GM19240 (cell line): ENCODE results near the gene PCP4L1.
"Not testable (repeated sequence)": the region's sequence is repeated elsewhere in the genome, so short reads cannot be mapped to it uniquely, and the experiment has no call there.

ENCODE experiments used
- DNase-seq: peaks from one replicate; pipeline ENCODE4 v3.0.0; 2011; ENCODE audit warnings: low spot score; ENCODE audit not compliant: insufficient read length

PCP4L1 gene

GRCh38 chr1:161258439-161259344, at the start of gene PCP4L1:
PCP4L1 (plus strand) TSS chr1:161258745; CDS start chr1:161258975, 230 bp downstream.
- peak; percentile 27 for DNase-seq

DNA sequence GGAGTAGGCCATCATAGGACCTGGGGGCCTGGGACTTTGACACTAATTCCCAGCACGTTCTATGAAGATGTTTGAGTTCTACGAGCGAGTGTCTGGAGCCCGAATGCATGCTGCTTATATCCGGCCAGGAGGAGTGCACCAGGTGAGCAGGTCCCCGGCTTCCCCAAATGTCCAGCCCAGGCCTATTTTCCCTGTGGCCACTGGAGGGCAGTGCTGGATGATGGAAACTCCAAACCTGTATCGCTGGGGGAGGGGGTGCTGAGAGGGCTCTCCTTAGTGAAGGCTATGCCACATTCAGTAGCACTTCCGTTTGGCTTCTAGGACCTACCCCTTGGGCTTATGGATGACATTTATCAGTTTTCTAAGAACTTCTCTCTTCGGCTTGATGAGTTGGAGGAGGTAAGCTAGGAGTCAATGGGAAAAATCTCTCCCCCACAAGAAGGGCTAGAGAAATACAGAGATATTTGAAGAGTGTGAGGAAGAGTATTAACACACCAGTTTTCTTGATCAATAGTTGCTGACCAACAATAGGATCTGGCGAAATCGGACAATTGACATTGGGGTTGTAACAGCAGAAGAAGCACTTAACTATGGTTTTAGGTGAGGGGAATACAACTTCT, 48.6 kb upstream of the PCP4L1 start:
- DNase-seq: peak; percentile 64

DNA sequence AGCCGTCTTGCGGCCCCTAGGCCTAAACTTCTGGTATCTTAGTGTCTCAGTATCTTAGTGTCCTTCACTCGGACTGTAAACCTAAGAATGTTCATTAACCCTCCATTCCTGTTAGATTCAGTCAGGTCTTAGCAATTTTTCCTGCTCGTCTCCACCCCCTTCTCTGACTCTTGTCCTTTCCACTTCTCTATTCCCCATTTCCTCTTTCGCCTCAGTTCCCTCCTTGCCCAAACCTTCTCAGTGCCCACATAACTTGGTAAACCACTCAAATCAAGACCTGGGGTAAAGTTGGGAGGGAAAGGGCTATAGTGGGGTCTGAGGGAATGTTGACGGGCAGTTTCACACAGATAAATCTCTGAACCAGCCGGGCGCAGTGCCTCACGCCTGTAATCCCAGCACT, 44.2 kb upstream of the PCP4L1 start:
- no peak for DNase-seq

DNA sequence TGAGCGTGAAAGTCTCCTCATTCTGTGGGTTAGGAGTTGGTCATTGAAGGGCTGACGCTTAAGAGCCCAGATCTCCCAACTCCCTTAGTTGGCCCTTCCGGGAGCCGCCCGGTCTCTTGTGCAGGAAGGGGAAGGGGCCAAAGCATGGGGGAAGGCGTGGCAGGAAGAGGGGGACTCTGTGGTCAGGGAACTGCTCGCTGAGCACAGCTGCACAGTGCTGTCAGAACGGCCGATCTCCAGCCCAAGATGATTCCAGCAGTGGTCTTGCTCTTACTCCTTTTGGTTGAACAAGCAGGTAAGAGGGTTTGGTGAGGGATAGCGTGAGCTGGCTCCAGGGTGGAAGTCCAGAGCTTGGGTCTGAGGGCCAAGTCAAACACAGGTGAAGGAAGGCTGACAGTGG, 43.5 kb upstream of the PCP4L1 start, which contains the start of gene FCER1G:
Gene FCER1G (plus strand): TSS at position 220 of the 400 bp plus-strand sequence. CDS start 27 bp downstream, at position 247.
- DNase-seq: no peak

- DNase-seq: peak; percentile 36
These were observed 41.4 kb upstream of the PCP4L1 start for GRCh38 chr1:161216945-161217712.

DNA sequence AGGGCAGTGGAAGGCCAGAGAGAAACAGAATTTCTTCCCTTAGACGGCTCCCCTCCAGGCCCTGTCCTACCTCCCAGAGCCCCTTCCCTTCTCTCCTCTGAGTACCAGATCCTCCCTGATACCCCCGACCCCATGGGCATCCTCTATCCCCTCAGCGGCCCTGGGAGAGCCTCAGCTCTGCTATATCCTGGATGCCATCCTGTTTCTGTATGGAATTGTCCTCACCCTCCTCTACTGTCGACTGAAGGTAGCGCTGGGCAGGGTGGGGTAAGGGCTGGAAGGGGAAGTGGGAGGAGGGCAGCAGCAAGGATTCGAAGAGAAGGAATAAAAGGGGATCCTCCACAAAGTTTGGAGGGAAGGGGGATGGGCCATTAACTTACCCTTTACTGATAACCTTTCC, 40.7 kb upstream of the PCP4L1 start:
- DNase-seq: no peak

DNA sequence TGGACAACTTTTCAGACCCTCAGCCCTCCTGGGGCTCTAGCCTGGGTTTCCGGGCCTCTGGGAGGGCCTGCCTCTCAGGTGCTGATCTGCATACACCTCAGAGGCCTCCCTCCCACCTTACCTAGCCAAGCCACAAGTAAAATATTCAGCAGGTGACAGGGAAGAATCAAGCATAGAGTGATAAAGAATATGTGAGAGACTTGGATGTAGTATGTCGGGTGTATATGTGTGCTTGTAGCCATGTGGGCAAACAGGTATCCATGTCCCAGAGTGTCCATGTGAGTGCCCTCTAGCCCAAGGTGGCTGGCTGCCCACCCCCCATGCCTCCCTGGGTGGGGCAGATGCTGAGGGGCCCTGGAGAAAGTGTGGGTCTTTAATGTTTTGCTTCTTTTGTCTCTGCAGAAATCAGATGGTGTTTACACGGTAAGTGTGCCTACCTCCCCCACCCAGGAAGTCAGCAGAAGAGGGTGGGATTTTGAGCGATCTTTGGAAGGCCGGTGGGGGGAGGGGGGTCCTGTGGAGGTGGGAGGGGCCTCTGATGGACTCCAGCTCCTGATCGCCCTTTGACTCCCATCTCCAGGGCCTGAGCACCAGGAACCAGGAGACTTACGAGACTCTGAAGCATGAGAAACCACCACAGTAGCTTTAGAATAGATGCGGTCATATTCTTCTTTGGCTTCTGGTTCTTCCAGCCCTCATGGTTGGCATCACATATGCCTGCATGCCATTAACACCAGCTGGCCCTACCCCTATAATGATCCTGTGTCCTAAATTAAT, 40.1 kb upstream of the PCP4L1 start:
- no peak for DNase-seq

GRCh38 chr1:161219078-161219892, 39.3 kb upstream of the PCP4L1 start:
- no peak for DNase-seq

DNA sequence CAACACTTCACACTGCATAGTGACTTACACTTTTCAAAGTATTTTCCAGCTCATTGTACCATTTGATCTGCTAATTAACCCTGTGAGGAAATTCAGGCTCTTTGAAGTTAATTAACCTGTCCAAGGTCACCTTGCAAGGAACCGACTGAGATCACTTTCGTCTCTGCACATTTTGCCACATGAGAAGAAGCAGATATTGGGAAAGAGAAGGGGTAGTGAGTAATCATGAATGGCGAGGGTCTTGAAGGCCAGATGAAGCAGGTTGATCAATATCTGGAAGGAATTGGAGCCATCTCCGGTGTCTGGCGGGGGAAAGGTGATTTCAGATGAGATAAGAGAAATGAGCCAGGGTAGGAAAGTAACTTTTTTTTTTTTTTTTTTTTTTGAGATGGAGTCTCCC, 38.5 kb upstream of the PCP4L1 start:
- DNase-seq: no peak

DNA sequence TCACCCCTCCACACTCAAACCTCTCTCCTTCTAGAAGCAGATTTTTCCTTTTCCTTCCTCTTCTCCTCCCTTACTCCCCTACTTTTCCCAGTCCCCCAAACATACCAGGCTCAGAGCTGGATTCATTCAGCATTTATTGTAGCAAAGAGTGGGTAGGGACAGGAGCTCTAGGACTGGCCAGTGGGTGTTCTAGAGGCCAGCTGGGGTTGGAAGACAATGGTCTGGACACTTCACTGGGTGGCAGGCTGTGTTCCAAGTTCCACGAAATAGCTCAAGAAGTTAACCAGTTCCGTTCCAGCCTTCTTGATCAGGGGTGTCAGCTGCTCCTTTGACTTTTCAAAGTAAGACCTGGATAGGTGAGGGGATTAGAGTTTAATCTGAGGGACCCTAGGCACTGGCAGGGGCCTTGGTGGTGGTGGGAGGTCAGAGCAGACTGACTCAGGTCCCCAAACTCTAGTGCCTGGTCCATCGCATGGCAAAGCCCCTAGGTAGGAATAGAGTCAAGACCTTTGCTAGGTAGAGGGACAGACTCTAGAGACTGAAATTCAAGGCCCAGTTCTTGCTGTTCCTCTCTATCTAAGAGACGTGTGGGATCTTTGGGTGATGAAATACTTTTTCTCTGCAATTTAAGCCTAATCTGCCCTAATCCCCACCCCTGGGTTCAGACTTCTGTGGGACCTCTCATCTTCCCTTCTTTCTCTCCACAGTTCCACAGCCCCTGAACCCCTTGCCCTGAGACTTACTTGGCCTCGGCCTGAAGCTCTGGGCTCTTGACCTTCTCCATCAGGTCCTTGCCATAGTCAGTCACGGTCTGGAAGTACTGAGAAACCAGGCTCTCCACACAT, 36.1 kb upstream of the PCP4L1 start:
- no peak for DNase-seq

DNA sequence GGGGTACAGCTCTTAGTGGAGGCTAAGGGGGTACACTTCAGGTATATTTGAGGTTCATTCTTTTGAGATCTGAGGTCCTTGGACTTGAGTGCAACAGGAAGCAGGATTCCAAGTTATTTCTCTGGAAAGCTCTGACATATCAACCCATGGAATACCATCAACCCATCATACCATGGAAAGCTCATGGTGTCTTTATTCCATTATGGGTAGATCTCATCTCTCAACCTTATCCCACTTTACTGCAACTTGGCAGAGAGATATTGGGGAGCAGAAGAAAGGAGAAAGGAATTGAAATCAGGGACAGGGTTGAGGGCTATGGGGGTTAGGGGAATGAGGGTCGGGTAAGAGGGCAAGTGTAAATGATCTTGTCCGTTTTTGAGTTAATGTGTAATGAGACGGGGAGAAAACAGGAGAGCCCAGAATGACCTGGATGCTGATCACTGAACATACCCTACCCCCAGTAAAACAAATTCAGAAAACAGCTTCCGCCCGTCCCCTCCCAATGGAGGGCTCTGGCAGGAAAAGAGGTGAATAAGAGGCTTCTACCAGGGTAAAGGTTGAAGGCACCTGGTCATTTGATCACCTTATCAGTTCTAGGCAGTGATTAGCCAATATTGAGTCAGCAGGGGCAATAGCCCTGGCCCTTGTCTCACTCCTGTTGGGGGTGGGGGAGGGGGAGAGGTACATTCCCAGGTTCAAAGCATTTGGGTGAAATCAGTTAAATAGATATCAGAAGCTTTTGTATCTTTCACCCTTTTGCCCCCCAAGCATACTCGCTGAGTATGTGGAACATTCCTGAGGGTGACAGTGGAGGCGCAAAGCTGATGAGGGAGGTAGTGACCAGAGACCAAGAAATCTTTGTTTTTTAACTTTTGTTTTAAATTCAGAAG, 34.5 kb upstream of the PCP4L1 start:
- no peak for DNase-seq

- not testable (repeated sequence) for DNase-seq
These were observed 33.9 kb upstream of the PCP4L1 start for GRCh38 chr1:161224695-161225087.

- DNase-seq: no peak
These were observed 33.4 kb upstream of the PCP4L1 start for GRCh38 chr1:161225178-161225533.

DNA sequence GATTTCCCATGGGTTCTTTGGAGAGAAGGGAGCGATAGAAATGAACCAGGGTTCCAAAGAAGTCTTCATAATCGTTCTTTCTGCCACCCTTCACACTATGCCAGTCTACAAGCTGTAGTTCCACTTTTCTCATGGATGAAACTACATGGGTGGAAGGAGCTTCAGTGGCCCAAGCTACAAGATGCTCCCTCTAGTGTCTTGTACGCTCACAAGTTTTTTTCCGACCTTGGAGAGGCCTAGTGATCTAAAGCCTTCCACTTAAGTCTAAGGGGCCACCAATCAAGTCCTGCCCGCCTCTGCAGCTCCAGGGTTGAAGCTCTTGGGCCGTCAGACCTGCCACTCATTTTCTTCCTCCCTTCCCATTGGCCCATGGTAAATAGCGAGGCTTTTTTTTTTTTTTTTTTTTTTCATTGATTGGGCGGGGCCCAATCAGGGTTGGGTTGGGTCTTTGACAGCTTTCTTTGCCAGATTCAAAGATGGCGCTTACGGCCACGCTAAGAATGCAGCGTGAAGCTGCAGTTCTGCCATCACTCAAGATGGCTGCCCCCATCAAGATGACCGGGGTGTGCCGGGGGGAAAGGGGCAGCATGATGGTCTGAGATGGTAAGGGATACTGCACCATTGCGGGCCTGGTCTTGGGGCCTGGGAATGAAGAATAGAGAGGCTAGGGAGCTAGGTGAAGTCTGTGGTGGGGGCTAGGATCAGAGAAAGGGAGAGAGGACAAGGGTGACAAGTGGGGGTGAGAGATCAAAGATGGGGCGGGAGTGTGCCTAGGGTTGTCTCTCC, 32.8 kb upstream of the PCP4L1 start, which contains the start of gene TOMM40L:
Gene TOMM40L (plus strand): TSS at position 527 of the 786 bp plus-strand sequence. CDS start 430 bp downstream, outside the sequence.
- DNase-seq: peak; percentile 94

DNA sequence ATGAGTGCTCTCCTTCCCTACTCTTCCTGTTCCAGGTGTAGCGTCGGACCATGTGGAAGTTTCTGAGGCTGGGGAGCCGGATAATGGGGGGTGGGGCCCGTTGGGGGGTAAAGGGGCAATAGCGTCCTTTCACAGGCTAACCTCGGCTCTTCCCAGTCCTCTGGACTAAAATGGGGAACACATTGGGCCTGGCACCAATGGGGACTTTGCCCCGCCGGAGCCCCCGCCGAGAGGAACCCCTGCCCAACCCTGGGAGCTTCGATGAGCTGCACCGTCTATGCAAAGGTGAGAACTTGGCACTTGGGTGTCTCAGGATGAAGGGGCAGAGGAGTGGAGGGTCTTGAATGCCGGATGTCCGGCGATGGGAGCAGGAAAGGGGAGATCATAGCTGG, 32.2 kb upstream of the PCP4L1 start:
- DNase-seq: no peak

DNA sequence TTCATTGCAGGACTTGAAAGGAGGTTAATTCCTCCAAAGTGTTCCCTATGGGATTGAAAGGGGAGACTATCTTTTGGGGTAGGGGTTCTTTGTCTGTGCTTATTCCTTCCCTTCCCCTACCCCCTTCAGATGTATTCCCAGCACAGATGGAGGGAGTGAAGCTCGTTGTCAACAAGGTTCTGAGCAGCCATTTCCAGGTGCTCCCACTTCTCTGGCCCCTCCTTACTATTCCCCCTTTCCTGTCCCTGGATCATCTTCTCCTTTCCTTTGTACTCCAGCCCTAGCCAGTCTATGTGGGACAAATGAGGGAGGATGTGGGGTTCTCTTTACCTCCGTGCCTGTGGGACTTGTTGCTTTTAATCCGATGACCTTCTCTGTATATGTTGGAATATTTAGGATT, 31.8 kb upstream of the PCP4L1 start:
- no peak for DNase-seq

GRCh38 chr1:161227196-161227871, 31.2 kb upstream of the PCP4L1 start:
- peak; percentile 59 for DNase-seq
